Left kidney (tissue), 2 donors: ENCODE measurements around the gene RGMA. TPM values are rescaled to one million over a fixed set of nuclear protein-coding genes. Genes with fewer than 3 reads are reported as not detected.

Experiments
- DNase-seq: peaks from one replicate; pipeline ENCODE4 v3.0.0-alpha.2; 2013
- polyA plus RNA-seq: library from polyadenylated mRNA; unstranded; fragments of 120-200 nt; gene quantifications from one replicate; pipeline ENCODE4 v1.2.1, GENCODE V29; 2013; ENCODE audit not compliant: insufficient read length

RGMA gene
- polyA plus RNA-seq, 1 donor = 7.9 TPM

- DNase-seq = no peak
Observed at GRCh38 chr15:93103823-93104222, 14.8 kb upstream of the RGMA start.

- no peak for DNase-seq
Observed at GRCh38 chr15:93102211-93102610, 13.2 kb upstream of the RGMA start.

GRCh38 chr15:93093765-93094164, 4.8 kb upstream of the RGMA start:
- DNase-seq = no peak

- no peak for DNase-seq
Observed at GRCh38 chr15:93091465-93091864, 2.5 kb upstream of the RGMA start.

GRCh38 chr15:93089727-93090305, 805 bp upstream of the RGMA start:
- no peak for DNase-seq

GRCh38 chr15:93088200-93088980, 621 bp downstream of the RGMA start:
- no peak for DNase-seq

GRCh38 chr15:93087825-93088199, 1.2 kb downstream of the RGMA start:
- DNase-seq = peak; percentile 83

GRCh38 chr15:93086791-93087190, 2.2 kb downstream of the RGMA start:
- no peak for DNase-seq

GRCh38 chr15:93085692-93086091, 3.3 kb downstream of the RGMA start:
- DNase-seq = no peak

GRCh38 chr15:93082861-93083260, 6.2 kb downstream of the RGMA start:
- DNase-seq = no peak

- no peak for DNase-seq
Observed at GRCh38 chr15:93081399-93081798, 7.6 kb downstream of the RGMA start.

GRCh38 chr15:93080451-93080850, 8.6 kb downstream of the RGMA start:
- no peak for DNase-seq

- no peak for DNase-seq
Observed at GRCh38 chr15:93076875-93077274, 12.1 kb downstream of the RGMA start.

GRCh38 chr15:93076217-93076616, 12.8 kb downstream of the RGMA start:
- no peak for DNase-seq

GRCh38 chr15:93074599-93074998, 14.4 kb downstream of the RGMA start:
- DNase-seq = no peak

GRCh38 chr15:93073465-93073952, 15.5 kb downstream of the RGMA start:
- DNase-seq = no peak

- DNase-seq = peak; percentile 87
Observed at GRCh38 chr15:93072411-93073394, 16.3 kb downstream of the RGMA start.

GRCh38 chr15:93072011-93072410, 17.0 kb downstream of the RGMA start:
- DNase-seq = peak; percentile 74

- DNase-seq = no peak
Observed at GRCh38 chr15:93071469-93071936, 17.5 kb downstream of the RGMA start.

- DNase-seq = no peak
Observed at GRCh38 chr15:93070551-93071296, 18.3 kb downstream of the RGMA start.

GRCh38 chr15:93070132-93070531, 18.9 kb downstream of the RGMA start:
- no peak for DNase-seq
